Endodermal cell (in vitro differentiated cells): ENCODE data around the gene CSGALNACT2. TPM values are rescaled to one million over a fixed set of nuclear protein-coding genes. Genes with fewer than 3 reads are reported as not detected.
A peak's percentile ranks its signal among the peaks of the same experiment; 100 is the strongest.

Experiments
- DNase-seq: peaks from one replicate; pipeline ENCODE4 v3.0.0-alpha.2; 2017
- H3K27ac ChIP-seq: 2 replicates; pipeline ENCODE4 v1.5.1; 2013; ENCODE audit warnings: mild to moderate bottlenecking, low read depth, low read length, moderate library complexity
- H3K27me3 ChIP-seq: 2 replicates; pipeline ENCODE4 v1.6.1; 2013; ENCODE audit warnings: mild to moderate bottlenecking, low read length, moderate library complexity; ENCODE audit not compliant: insufficient read depth, control insufficient read depth, poor library complexity, severe bottlenecking
- H3K36me3 ChIP-seq: 2 replicates; pipeline ENCODE4 v1.7.0; 2013; ENCODE audit warnings: mild to moderate bottlenecking, low read length, moderate library complexity; ENCODE audit not compliant: control insufficient read depth, insufficient read depth
- H3K4me1 ChIP-seq: one replicate; pipeline ENCODE4 v1.7.0; 2013; ENCODE audit warnings: low read length; ENCODE audit not compliant: control insufficient read depth, insufficient read depth
- H3K4me3 ChIP-seq: 2 replicates; pipeline ENCODE4 v1.5.1; 2013; ENCODE audit warnings: mild to moderate bottlenecking, low read length, moderate library complexity
- H3K9ac ChIP-seq: 2 replicates; pipeline ENCODE4 v1.6.1; 2013; ENCODE audit warnings: mild to moderate bottlenecking, low read length, moderate library complexity; ENCODE audit not compliant: poor library complexity, severe bottlenecking; ENCODE audit errors: extremely low read depth
- H3K9me3 ChIP-seq: 2 replicates; pipeline ENCODE4 v1.6.1; 2013; ENCODE audit warnings: mild to moderate bottlenecking, low read length, moderate library complexity; ENCODE audit not compliant: control insufficient read depth
- H3K27ac Mint-ChIP-seq: 2 replicates; pipeline ENCODE4 v1.8.0; 2020; ENCODE audit warnings: mixed read lengths
- H3K27me3 Mint-ChIP-seq: 2 replicates; pipeline ENCODE4 v1.8.0; 2021; ENCODE audit warnings: mild to moderate bottlenecking, mixed read lengths; ENCODE audit not compliant: insufficient read depth
- H3K36me3 Mint-ChIP-seq: 2 replicates; pipeline ENCODE4 v1.8.0; 2020; ENCODE audit warnings: low read depth, mixed read lengths
- H3K4me1 Mint-ChIP-seq: 2 replicates; pipeline ENCODE4 v1.8.0; 2020; ENCODE audit warnings: mixed read lengths
- H3K4me3 Mint-ChIP-seq: 2 replicates; pipeline ENCODE4 v1.8.0; 2020; ENCODE audit warnings: mild to moderate bottlenecking, moderate library complexity, mixed read lengths
- H3K9me3 Mint-ChIP-seq: 2 replicates; pipeline ENCODE4 v1.8.0; 2020; ENCODE audit warnings: mild to moderate bottlenecking, mixed read lengths
- WGBS, 2 experiments: methylation state at CpG; one replicate each; pipeline versions ENCODE4 v1.1.5 to v1.1.7; 2013; ENCODE audit warnings: missing lambda C conversion rate in 2 of 2, mixed read lengths in 1 of 2; ENCODE audit not compliant: insufficient coverage in 1 of 2, insufficient read length in 1 of 2; 5-methylcytosine and 5-hydroxymethylcytosine counted together
- total RNA-seq, 2 donors: library from RNA; stranded (reverse); fragmentation: NEBNext Ultra II Directional in 1 of 2; extraction: Animal tissue kit (Norgen Biotek cat#: 25700) in 1 of 2; gene quantifications; 2 replicates in 1 of 2; 3 replicates in 1 of 2; pipeline ENCODE4 v1.2.1, GENCODE V29; 2021
- TF ChIP-seq, protein P1 (sequence below): fragments of 200-600 bp; sonication (generic); conservative IDR thresholded peaks from 2 replicates; pipeline ENCODE4 v1.5.0; 2021; ENCODE audit warnings: antibody characterized with exemption, mild to moderate bottlenecking

CSGALNACT2 gene
- total RNA-seq, 2 donors from 2014 or later = 7.3 to 8.6 TPM

DNA sequence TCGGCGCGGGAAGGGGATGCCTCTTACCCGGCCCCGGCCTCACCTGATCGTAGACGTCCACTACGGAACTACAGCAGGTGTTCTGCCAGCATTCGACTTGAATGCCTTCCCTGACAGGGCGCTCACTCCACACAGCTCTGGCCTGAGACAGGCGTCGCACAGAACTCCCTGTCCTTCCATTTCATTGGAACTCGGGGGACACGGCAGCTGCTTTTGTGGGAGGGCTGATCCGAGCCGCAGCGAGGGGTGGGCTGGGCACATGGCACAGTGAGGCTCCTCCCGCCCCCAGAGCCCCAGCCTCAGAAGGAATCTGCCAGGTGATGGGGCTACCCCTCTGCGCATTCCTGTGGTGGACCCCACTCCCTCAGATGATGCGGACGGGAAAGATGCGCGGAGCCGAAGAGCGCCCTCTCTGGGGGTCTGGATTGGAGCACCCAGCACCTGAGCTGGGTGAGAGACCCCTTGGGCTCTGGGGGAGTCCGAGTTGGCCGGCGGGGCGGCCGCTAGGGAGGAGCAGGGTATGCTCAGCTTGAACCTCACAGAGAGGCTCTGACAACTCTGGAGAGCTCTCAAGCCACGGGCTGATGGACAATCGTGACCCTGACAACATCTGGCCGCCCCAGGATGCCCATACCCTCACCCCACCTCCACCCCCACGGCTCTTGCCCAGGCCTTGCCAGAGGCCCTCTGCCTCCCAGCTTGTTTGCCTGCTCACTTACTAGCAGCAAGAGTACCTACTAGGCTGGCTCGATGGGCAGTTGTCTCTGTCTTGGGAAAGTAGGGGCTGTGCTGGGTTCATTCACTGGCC is 92.1 kb downstream of the CSGALNACT2 start:
- no peaks in the 10 kb centered on the region for H3K36me3 ChIP-seq
- Mint-ChIP-seq H3K27ac (no peak overlapping the region), H3K4me1 (peaks cover 7% of the 10 kb centered on the region), H3K9me3 (no peaks in the 10 kb centered on the region), H3K4me3 (peak overlapping the region; percentile 55), H3K27me3 (peaks cover 70% of the 10 kb centered on the region), H3K36me3 (no peaks in the 10 kb centered on the region)
- H3K4me3 ChIP-seq = peak overlapping the region; percentile 53
- no peak overlapping the region for H3K9ac ChIP-seq
- peaks cover 58% of the 10 kb centered on the region for H3K27me3 ChIP-seq
- H3K27ac ChIP-seq = no peak overlapping the region
- no peaks in the 10 kb centered on the region for H3K4me1 ChIP-seq
- 25 to 45% methylated on average over 20 to 35 of the region's 35 CpGs for WGBS, 2 experiments
- DNase-seq = peak; percentile 66
- no peaks in the 10 kb centered on the region for H3K9me3 ChIP-seq
- TF ChIP-seq, protein P1, sequence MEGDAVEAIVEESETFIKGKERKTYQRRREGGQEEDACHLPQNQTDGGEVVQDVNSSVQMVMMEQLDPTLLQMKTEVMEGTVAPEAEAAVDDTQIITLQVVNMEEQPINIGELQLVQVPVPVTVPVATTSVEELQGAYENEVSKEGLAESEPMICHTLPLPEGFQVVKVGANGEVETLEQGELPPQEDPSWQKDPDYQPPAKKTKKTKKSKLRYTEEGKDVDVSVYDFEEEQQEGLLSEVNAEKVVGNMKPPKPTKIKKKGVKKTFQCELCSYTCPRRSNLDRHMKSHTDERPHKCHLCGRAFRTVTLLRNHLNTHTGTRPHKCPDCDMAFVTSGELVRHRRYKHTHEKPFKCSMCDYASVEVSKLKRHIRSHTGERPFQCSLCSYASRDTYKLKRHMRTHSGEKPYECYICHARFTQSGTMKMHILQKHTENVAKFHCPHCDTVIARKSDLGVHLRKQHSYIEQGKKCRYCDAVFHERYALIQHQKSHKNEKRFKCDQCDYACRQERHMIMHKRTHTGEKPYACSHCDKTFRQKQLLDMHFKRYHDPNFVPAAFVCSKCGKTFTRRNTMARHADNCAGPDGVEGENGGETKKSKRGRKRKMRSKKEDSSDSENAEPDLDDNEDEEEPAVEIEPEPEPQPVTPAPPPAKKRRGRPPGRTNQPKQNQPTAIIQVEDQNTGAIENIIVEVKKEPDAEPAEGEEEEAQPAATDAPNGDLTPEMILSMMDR = peak; percentile 56

- Mint-ChIP-seq H3K27me3 (peaks cover 66% of the 10 kb centered on the region), H3K4me1 (peaks cover 7% of the 10 kb centered on the region), H3K9me3 (no peaks in the 10 kb centered on the region), H3K4me3 (no peak overlapping the region), H3K36me3 (no peaks in the 10 kb centered on the region), H3K27ac (no peak overlapping the region)
- no peak overlapping the region for H3K4me3 ChIP-seq
- no peaks in the 10 kb centered on the region for H3K9me3 ChIP-seq
- peaks cover 58% of the 10 kb centered on the region for H3K27me3 ChIP-seq
- H3K36me3 ChIP-seq = no peaks in the 10 kb centered on the region
- TF ChIP-seq, protein P1 = no peak
- WGBS, 2 experiments = 95 to 100% methylated on average over 6 to 8 of the region's 8 CpGs
- no peak overlapping the region for H3K9ac ChIP-seq
- DNase-seq = peak; percentile 31
- H3K4me1 ChIP-seq = no peaks in the 10 kb centered on the region
- H3K27ac ChIP-seq = no peak overlapping the region
Observed at GRCh38 chr10:43230909-43231522, 92.8 kb downstream of the CSGALNACT2 start.

- TF ChIP-seq, protein P1 = no peak
- peak; percentile 41 for DNase-seq
- no peaks in the 10 kb centered on the region for H3K9me3 Mint-ChIP-seq
- Histone ChIP-seq H3K27ac (no peak overlapping the region), H3K36me3 (no peaks in the 10 kb centered on the region), H3K27me3 (peaks cover 56% of the 10 kb centered on the region), H3K9me3 (no peaks in the 10 kb centered on the region), H3K4me1 (no peaks in the 10 kb centered on the region), H3K9ac (no peak overlapping the region), H3K4me3 (no peak overlapping the region)
- peaks cover 62% of the 10 kb centered on the region for H3K27me3 Mint-ChIP-seq
- H3K36me3 Mint-ChIP-seq = no peaks in the 10 kb centered on the region
- 86 to 97% methylated on average over 4 to 6 of the region's 6 CpGs for WGBS, 2 experiments
- no peak overlapping the region for H3K4me3 Mint-ChIP-seq
- no peak overlapping the region for H3K27ac Mint-ChIP-seq
- peaks cover 7% of the 10 kb centered on the region for H3K4me1 Mint-ChIP-seq
Observed at GRCh38 chr10:43231523-43232078, 93.4 kb downstream of the CSGALNACT2 start.
